ENCODE results near the gene CSH2. TPM values are rescaled to one million over a fixed set of nuclear protein-coding genes. Genes with fewer than 3 reads are reported as not detected.

The CSH2 gene
- total and polyA plus RNA-seq, 9 of the 15 experiments (the other 6 are each of a cell fraction or from before 2014, with no cell fraction given): not detected

GRCh38 chr17:63842540-63843386, 30.7 kb downstream of the CSH2 start, which contains the start of gene SMARCD2 (continued):
- TF ChIP-seq CCNT2 (IDR thresholded peaks at IDR 0.05; ENCODE audit: borderline replicate concordance, extremely low read depth, insufficient read length, low read depth, low read length) (peak; percentile 93), ZNF696 (CRISPR knock-in tag; conservative IDR thresholded peaks at IDR 0.05) (no peak), STAT5A (IDR thresholded peaks at IDR 0.05; ENCODE audit: borderline replicate concordance, low read length) (peak; percentile 72; the same call in 1 of the 2 replicates), ZNF79 (CRISPR knock-in tag; IDR thresholded peaks at IDR 0.05; ENCODE audit: low read depth) (peak; percentile 58; the same call in 1 of the 2 replicates), SMARCC2 (IDR thresholded peaks at IDR 0.05; ENCODE audit: low read depth) (no peak; the same call in 1 of the 2 replicates), RFX5 (IDR thresholded peaks at IDR 0.05; ENCODE audit: low read depth, low read length) (peak; percentile 90), POLR2A (conservative IDR thresholded peaks at IDR 0.05) (peak; percentile 89), NR3C1 (CRISPR knock-in tag; IDR thresholded peaks at IDR 0.05) (no peak), HDAC1 (IDR thresholded peaks at IDR 0.05) (peak; percentile 59 to 71; a peak in 3 of 4 replicates), NR2F6 (CRISPR knock-in tag; IDR thresholded peaks at IDR 0.05) (peak; percentile 80), TRIM28 (IDR thresholded peaks at IDR 0.05) (peak; percentile 89), TBP (optimal IDR thresholded peaks at IDR 0.05; ENCODE audit: low read depth, low read length) (peak; percentile 79), CEBPB (tag; IDR thresholded peaks at IDR 0.05) (no peak), PBX2 (CRISPR knock-in tag; IDR thresholded peaks at IDR 0.05; ENCODE audit: low read depth) (no peak), PBX2 (tag; conservative IDR thresholded peaks at IDR 0.05; ENCODE audit: low read depth) (no peak), FOXK1 (CRISPR knock-in tag; IDR thresholded peaks at IDR 0.05; ENCODE audit: borderline replicate concordance) (0 out of 2 replicates have a peak, but pooled peaks have one; percentile 28), LEF1 (IDR thresholded peaks at IDR 0.05) (peak; percentile 71), PTRF (tag; IDR thresholded peaks at IDR 0.05) (no peak), HMBOX1 (IDR thresholded peaks at IDR 0.05) (peak; percentile 61), PML (IDR thresholded peaks at IDR 0.05; ENCODE audit: low read length) (peak; percentile 48), MEF2D (tag; conservative IDR thresholded peaks at IDR 0.05; ENCODE audit: low read depth) (0 out of 2 replicates have a peak, but pooled peaks have one; percentile 15)
- TF ChIP-seq, protein P1, sequence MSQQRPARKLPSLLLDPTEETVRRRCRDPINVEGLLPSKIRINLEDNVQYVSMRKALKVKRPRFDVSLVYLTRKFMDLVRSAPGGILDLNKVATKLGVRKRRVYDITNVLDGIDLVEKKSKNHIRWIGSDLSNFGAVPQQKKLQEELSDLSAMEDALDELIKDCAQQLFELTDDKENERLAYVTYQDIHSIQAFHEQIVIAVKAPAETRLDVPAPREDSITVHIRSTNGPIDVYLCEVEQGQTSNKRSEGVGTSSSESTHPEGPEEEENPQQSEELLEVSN (IDR thresholded peaks at IDR 0.05; ENCODE audit: borderline replicate concordance in 1 of 2, extremely low read depth in 1 of 2, insufficient read depth in 1 of 2, insufficient read length in 1 of 2, low read depth in 1 of 2, low read length in 1 of 2, poor library complexity in 1 of 2, severe bottlenecking in 1 of 2): peak; percentile 36 to 76
- TF ChIP-seq, protein P2, sequence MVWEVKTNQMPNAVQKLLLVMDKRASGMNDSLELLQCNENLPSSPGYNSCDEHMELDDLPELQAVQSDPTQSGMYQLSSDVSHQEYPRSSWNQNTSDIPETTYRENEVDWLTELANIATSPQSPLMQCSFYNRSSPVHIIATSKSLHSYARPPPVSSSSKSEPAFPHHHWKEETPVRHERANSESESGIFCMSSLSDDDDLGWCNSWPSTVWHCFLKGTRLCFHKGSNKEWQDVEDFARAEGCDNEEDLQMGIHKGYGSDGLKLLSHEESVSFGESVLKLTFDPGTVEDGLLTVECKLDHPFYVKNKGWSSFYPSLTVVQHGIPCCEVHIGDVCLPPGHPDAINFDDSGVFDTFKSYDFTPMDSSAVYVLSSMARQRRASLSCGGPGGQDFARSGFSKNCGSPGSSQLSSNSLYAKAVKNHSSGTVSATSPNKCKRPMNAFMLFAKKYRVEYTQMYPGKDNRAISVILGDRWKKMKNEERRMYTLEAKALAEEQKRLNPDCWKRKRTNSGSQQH (CRISPR knock-in tag; IDR thresholded peaks at IDR 0.05): 0 out of 2 replicates have a peak, but pooled peaks have one; percentile 18

All from K562 (cell line).